Gastroesophageal sphincter (tissue), 4 donors: ENCODE measurements around the gene PLXNA2. TPM values are rescaled to one million over a fixed set of nuclear protein-coding genes. Genes with fewer than 3 reads are reported as not detected.
A peak's percentile ranks its signal among the peaks of the same experiment; 100 is the strongest.

Source experiments
- ATAC-seq: fragments of 150-250 bp; one replicate; pipeline ENCODE4 v1.9.1; 2016; ENCODE audit warnings: mild to moderate bottlenecking, moderate library complexity
- H3K27ac ChIP-seq, 4 donors: fragments of 200-600 bp; sonication (generic) in 3 of 4; 1 replicate in 3 of 4; 2 replicates in 1 of 4; pipeline ENCODE4 v1.5.1; 2016 to 2019
- H3K27me3 ChIP-seq: fragments of 200-600 bp; sonication (generic); one replicate; pipeline ENCODE4 v1.5.1; 2019
- H3K36me3 ChIP-seq, 2 donors: fragments of 200-600 bp; sonication (generic); one replicate each; pipeline ENCODE4 v1.5.1; 2019; ENCODE audit warnings: control low read depth in 1 of 2
- H3K4me1 ChIP-seq, 3 donors: fragments of 200-600 bp; sonication (generic); 1 replicate in 2 of 3; 2 replicates in 1 of 3; pipeline ENCODE4 v1.5.1; 2016 to 2019; ENCODE audit warnings: control low read depth in 2 of 3
- H3K4me3 ChIP-seq, 2 donors: fragments of 200-600 bp; sonication (generic); one replicate each; pipeline ENCODE4 v1.5.1; 2019; ENCODE audit warnings: mild to moderate bottlenecking in 1 of 2, moderate library complexity in 1 of 2
- H3K9me3 ChIP-seq, 3 donors: fragments of 200-600 bp; sonication (generic); one replicate each; pipeline ENCODE4 v1.5.1; 2017 to 2019; ENCODE audit warnings: control low read depth in 2 of 3
- CTCF ChIP-seq, 4 experiments: fragments of 200-600 bp in 2 of 4; fragments of 450-650 bp in 2 of 4; sonication (generic) in 1 of 4; IDR thresholded peaks; one replicate each; pipeline ENCODE4 v1.5.1; 2017 to 2019; ENCODE audit warnings: antibody characterized with exemption in 4 of 4, mild to moderate bottlenecking in 2 of 4, moderate library complexity in 2 of 4
- EP300 ChIP-seq: sonication (generic); formaldehyde crosslinking; IDR thresholded peaks from one replicate; pipeline ENCODE4 v1.6.1; 2017; ENCODE audit warnings: antibody characterized with exemption, mild to moderate bottlenecking
- POLR2A ChIP-seq, 2 donors: fragments of 450-650 bp; IDR thresholded peaks; one replicate each; pipeline ENCODE4 v1.6.1; 2017; ENCODE audit warnings: antibody characterized with exemption in 2 of 2, mild to moderate bottlenecking in 2 of 2, moderate library complexity in 1 of 2
- POLR2AphosphoS5 ChIP-seq: sonication (generic); formaldehyde crosslinking; IDR thresholded peaks from one replicate; pipeline ENCODE4 v1.6.1; 2017; ENCODE audit warnings: antibody characterized with exemption
- WGBS, 2 donors: methylation state at CpG; one replicate each; pipeline ENCODE4 v1.1.5; 2018; ENCODE audit warnings: low coverage in 1 of 2; 5-methylcytosine and 5-hydroxymethylcytosine counted together
- total RNA-seq, 4 donors: library from RNA; depleted of rRNA; stranded (reverse); fragments of >200 nt; gene quantifications; one replicate each; pipeline ENCODE4 v1.1.0, GENCODE V29; 2016

Gene PLXNA2
- total RNA-seq, 4 donors from 2014 or later, result 12.5 to 38.3 (median 32.0) TPM

GRCh38 chr1:208227366-208227765 lies 16.8 kb downstream of the PLXNA2 start:
- Histone ChIP-seq H3K27ac (peak overlapping the region; percentile 70 to 83 (median 73)), H3K4me3 (no peak overlapping the region), H3K9me3 (no peaks in the 10 kb centered on the region), H3K4me1 (peaks cover 24 to 94% (median 46%) of the 10 kb centered on the region in 3 donors), H3K27me3 (no peaks in the 10 kb centered on the region), H3K36me3 (no peaks in the 10 kb centered on the region)
- 14 to 70% methylated on average over 2 to 3 of the region's 4 CpGs for WGBS, 2 donors
- ATAC-seq, result peak; percentile 50
- TF ChIP-seq EP300 (no peak), POLR2AphosphoS5 (peak; percentile 81), CTCF (IDR thresholded peaks at IDR 0.05) (no peak), POLR2A (IDR thresholded peaks at IDR 0.05) (no peak)

- no peaks in the 10 kb centered on the region for H3K9me3 ChIP-seq
- no peaks in the 10 kb centered on the region for H3K36me3 ChIP-seq
- ATAC-seq, result no peak
- TF ChIP-seq EP300, result no peak
- TF ChIP-seq POLR2AphosphoS5, result no peak
- no peak for TF ChIP-seq POLR2A (IDR thresholded peaks at IDR 0.05)
- no peak for TF ChIP-seq CTCF (IDR thresholded peaks at IDR 0.05)
- WGBS, 2 donors, result 51 to 63% methylated on average over 7 to 8 of the region's 13 CpGs
- H3K27me3 ChIP-seq, result no peaks in the 10 kb centered on the region
- H3K27ac ChIP-seq, result peak overlapping the region; percentile 70 to 83 (median 73)
- H3K4me3 ChIP-seq, result no peak overlapping the region
- peaks cover 26 to 94% (median 46%) of the 10 kb centered on the region in 3 donors for H3K4me1 ChIP-seq
Measured at GRCh38 chr1:208225954-208226937, 17.9 kb downstream of the PLXNA2 start.

GRCh38 chr1:208224192-208224713 lies 19.9 kb downstream of the PLXNA2 start:
- TF ChIP-seq CTCF (IDR thresholded peaks at IDR 0.05) (no peak), EP300 (no peak), POLR2A (IDR thresholded peaks at IDR 0.05) (no peak), POLR2AphosphoS5 (no peak)
- Histone ChIP-seq H3K9me3 (no peaks in the 10 kb centered on the region), H3K4me1 (peaks cover 23 to 94% (median 55%) of the 10 kb centered on the region in 3 donors), H3K27me3 (no peaks in the 10 kb centered on the region), H3K36me3 (no peaks in the 10 kb centered on the region), H3K4me3 (no peak overlapping the region), H3K27ac (no peak overlapping the region)
- WGBS, 2 donors, result 67 to 83% methylated on average over 7 to 10 of the region's 10 CpGs
- no peak for ATAC-seq

GRCh38 chr1:208223136-208223535 lies 21.0 kb downstream of the PLXNA2 start:
- H3K36me3 ChIP-seq, result no peaks in the 10 kb centered on the region
- TF ChIP-seq CTCF (IDR thresholded peaks at IDR 0.05), result no peak
- no peak for TF ChIP-seq EP300
- TF ChIP-seq POLR2A (IDR thresholded peaks at IDR 0.05), result no peak
- TF ChIP-seq POLR2AphosphoS5, result no peak
- H3K4me1 ChIP-seq, result peaks cover 28 to 94% (median 62%) of the 10 kb centered on the region in 3 donors
- no peak overlapping the region for H3K4me3 ChIP-seq
- H3K9me3 ChIP-seq, result no peaks in the 10 kb centered on the region
- peak overlapping the region in 3 of 4 donors; percentile 59 to 85 (median 81) for H3K27ac ChIP-seq
- no peak for ATAC-seq
- no peaks in the 10 kb centered on the region for H3K27me3 ChIP-seq
- 74 to 82% methylated on average over 3 to 8 of the region's 8 CpGs for WGBS, 2 donors
